Measurements from ENCODE around the gene GRIP2. TPM values are rescaled to one million over a fixed set of nuclear protein-coding genes. Genes with fewer than 3 reads are reported as not detected.

GRIP2 gene
- total and polyA plus RNA-seq, 2 of the 4 experiments (the other 2 are of a cell fraction) = 0.05 TPM; not detected in 1

- Histone ChIP-seq H3K4ac (ENCODE audit: low read depth, low read length) (no peak overlapping the region), H3K18ac (ENCODE audit: low read depth, low read length) (no peak overlapping the region), H3K4me1 (ENCODE audit: control insufficient read depth, insufficient read depth, low read length) (peaks cover 11% of the 10 kb centered on the region; the same call in 1 of the 2 replicates), H3K9me3 (ENCODE audit: control insufficient read depth, insufficient read depth, low read length) (no peaks in the 10 kb centered on the region), H3K56ac (ENCODE audit: extremely low read depth, insufficient read depth, low read length) (no peak overlapping the region), H3K27ac (ENCODE audit: insufficient read depth, low read length) (no peak overlapping the region), H2BK20ac (ENCODE audit: low read depth, low read length) (no peak overlapping the region), H2AFZ (replicated peaks; ENCODE audit: low read length, poor library complexity) (no peak overlapping the region), H4K8ac (ENCODE audit: low read depth in 2 of 2, low read length in 2 of 2) (no peak overlapping the region), H3K27me3 (ENCODE audit: control insufficient read depth, insufficient read depth, low read length) (no peaks in the 10 kb centered on the region), H4K91ac (ENCODE audit: insufficient read depth, low read depth, low read length) (no peak overlapping the region), H2AK9ac (replicated peaks; ENCODE audit: low read depth, low read length, poor library complexity) (no peak overlapping the region), H3K23ac (ENCODE audit: low read depth, low read length) (no peak overlapping the region), H2BK15ac (ENCODE audit: low read depth, low read length) (no peak overlapping the region), H2BK5ac (ENCODE audit: low read depth, low read length, poor library complexity, severe bottlenecking) (no peak overlapping the region), H3K36me3 (ENCODE audit: control insufficient read depth, insufficient read depth, low read length) (peaks cover 50% of the 10 kb centered on the region), H3K14ac (replicated peaks; ENCODE audit: low read depth, low read length) (no peak overlapping the region), H3K9ac (ENCODE audit: low read depth, low read length) (no peak overlapping the region), H2BK120ac (ENCODE audit: low read depth, low read length) (no peak overlapping the region), H3K4me2 (ENCODE audit: low read depth, low read length) (no peak overlapping the region), H3K79me1 (ENCODE audit: low read depth in 1 of 2, low read length in 2 of 2) (peaks cover 6 to 9% of the 10 kb centered on the region in 2 experiments; a peak in 2 of 4 replicates), H2AK5ac (ENCODE audit: low read depth, low read length) (no peak overlapping the region), H3K9me1 (ENCODE audit: insufficient read depth, low read length) (peaks cover 16% of the 10 kb centered on the region), H4K20me1 (ENCODE audit: insufficient read depth, low read length) (no peaks in the 10 kb centered on the region), H4K5ac (ENCODE audit: low read depth, low read length) (no peak overlapping the region), H3K4me3 (ENCODE audit: insufficient read depth, low read depth, low read length) (no peak overlapping the region)
- no peak for DNase-seq
- CTCF ChIA-PET = interaction anchor here (1.2 to 1.8 kb wide), 2 partner anchors 232 to 260 kb away, joined by 3 to 8 read pairs; no protein-coding TSS in a partner anchor
- POLR2A ChIA-PET (ENCODE audit: unreplicated experiment) = no interaction called here
- dilution Hi-C loops (cut with HindIII; ENCODE audit: low sequenced_read_pairs, unreplicated experiment) = no loop called here
- intact Hi-C loops (cut with micrococcal nuclease) = no loop called here
- 86% methylated on average over 14 of the region's 26 CpGs; no CpG with 5 or more reads in 1 of the 2 experiments for whole genome bisulfite sequencing, 2 experiments (ENCODE audit: extremely low coverage in 2 of 2, insufficient read length in 1 of 2)
- no peak for ATAC-seq (ENCODE audit: low read depth)
- TF ChIP-seq FOS (IDR thresholded peaks at IDR 0.05; ENCODE audit: low read depth, low read length) = no peak
- no peak for TF ChIP-seq CTCF (conservative IDR thresholded peaks at IDR 0.05; ENCODE audit: low read depth, low read length)
- no peak for TF ChIP-seq MXI1 (IDR thresholded peaks at IDR 0.05; ENCODE audit: borderline replicate concordance, low read depth, low read length)
- TF ChIP-seq MAFK (IDR thresholded peaks at IDR 0.05; ENCODE audit: low read depth, low read length) = no peak
- no peak for TF ChIP-seq NFE2L2 (IDR thresholded peaks at IDR 0.05; ENCODE audit: low read depth, low read length)
- in situ Hi-C loops (cut with MboI; ENCODE audit: low sequenced_read_pairs) = loop anchor here (5.0 to 10.0 kb wide), 4 partner anchors 56 to 569 kb away; no protein-coding TSS in a partner anchor
- no TSS peak for BruUV-seq (replicated peaks)
Measured at GRCh38 chr3:14463330-14464140, 76.6 kb downstream of the GRIP2 start.

Data from IMR-90 (cell line).